GM19025 (cell line): Measurements from ENCODE around the gene FDX2.
A peak's percentile ranks its signal among the peaks of the same experiment; 100 is the strongest.

ENCODE experiments used
- ATAC-seq: cut with Tn5 transposase; IDR thresholded peaks from one replicate; pipeline ENCODE4 v1.9.1; 2021; ENCODE audit warnings: mild to moderate bottlenecking, low read depth, moderate library complexity; ENCODE audit not compliant: unreplicated experiment

FDX2 gene

GRCh38 chr19:10306327-10306726 lies 9.5 kb downstream of the FDX2 start:
- ATAC-seq = no peak

DNA sequence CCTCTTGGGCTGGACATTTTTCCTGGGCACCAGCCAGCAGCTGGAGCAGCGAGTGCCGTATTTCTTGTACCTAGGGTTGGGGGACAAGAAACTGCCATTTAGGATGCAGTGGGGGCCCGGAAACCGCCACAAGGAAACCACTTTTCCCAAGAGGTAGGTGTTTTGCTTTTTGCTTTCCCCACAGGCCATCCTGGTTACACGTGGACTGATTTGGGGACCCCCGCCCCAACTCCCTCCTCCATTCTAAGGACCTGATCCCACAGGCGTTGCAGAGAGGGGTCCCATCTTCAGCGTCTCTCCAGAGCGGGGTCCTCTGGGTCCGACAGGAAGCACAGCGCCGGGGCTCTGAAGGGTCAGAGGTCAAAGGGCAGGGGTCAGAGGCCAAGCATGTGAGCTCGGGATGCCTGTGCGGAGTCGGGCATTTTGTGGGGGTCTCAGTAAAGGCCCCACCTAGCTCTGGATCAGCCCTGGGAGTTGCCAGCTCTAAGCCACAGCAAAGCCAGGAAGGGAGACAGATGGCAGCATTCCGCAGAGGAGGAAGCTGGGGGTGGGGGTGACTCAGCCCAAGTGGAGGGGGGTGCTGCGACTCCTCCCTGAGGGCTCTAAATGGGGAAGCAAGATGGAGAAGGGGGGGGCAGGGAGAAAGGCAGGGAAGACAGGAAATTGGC lies 10.5 kb downstream of the FDX2 start:
- ATAC-seq = no peak

DNA sequence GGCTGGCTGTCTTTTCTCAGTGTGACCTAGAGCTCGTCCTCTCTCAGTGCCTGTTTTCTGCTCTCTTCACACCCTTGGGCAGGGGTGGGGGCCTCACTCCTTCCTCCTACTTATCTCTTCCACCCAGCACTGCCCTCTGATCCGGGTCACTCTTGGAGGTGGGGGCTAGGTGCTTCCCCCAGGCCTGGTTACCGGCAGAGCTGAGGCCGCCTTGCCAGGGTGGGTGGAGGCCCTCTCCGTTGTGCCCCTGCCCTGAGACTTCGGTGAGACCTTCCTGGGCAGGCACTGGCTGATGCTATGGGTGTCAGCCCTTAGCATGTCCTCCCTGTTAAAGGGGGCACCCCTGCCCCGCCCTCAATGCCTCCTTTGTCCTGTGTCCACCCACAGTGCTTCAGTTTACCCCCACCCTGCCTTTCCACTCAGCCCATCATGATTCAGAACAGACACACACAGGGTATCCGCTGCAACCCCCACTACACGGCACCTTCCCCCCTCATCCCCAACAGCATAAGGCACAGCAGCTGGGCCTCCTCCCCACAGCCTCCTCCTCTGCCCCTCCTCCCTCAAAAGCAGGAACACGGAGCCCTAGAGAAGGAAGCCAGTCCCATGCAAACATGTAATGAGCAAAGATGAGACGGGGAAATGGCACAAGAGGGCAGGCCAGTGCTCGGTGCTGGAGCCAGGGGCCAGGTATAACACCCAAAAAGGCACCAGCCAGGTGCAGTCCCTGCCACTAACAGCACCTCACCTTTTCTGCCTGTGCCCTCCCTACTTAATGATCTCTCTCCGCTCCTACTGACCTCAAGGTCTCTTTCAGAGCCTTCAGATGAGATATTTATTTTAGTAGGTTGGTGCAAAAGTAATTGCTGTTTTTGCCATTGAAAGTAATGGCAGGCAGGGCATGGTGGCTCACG lies 16.0 kb downstream of the FDX2 start:
- no peak for ATAC-seq

- ATAC-seq = no peak
These were observed 19.8 kb downstream of the FDX2 start for GRCh38 chr19:10295847-10296591.

DNA sequence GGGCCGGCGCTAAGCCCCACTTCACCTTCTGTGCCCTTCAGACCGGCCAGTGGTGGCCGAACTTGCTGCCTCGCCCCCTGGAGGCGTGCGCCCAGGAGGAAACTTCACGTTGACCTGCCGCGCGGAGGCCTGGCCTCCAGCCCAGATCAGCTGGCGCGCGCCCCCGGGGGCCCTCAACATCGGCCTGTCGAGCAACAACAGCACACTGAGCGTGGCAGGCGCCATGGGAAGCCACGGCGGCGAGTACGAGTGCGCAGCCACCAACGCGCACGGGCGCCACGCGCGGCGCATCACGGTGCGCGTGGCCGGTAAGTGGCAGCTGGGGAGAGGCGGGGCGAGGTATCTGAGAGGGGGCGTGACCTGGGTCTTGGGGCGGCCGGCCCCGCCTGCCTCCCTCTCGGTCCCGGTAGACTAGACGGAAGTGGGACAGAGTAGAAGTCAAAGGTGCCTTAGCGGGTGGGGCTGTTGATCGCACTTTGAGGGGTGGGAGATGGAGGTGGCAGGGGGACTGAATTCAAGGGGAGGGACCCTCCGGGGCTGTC lies 20.4 kb downstream of the FDX2 start:
- ATAC-seq = peak; percentile 48

- no peak for ATAC-seq
These were observed 21.5 kb downstream of the FDX2 start for GRCh38 chr19:10294368-10294697.

- no peak for ATAC-seq
These were observed 22.0 kb downstream of the FDX2 start for GRCh38 chr19:10293637-10294367.

- no peak for ATAC-seq
These were observed 22.8 kb downstream of the FDX2 start for GRCh38 chr19:10292789-10293636.

DNA sequence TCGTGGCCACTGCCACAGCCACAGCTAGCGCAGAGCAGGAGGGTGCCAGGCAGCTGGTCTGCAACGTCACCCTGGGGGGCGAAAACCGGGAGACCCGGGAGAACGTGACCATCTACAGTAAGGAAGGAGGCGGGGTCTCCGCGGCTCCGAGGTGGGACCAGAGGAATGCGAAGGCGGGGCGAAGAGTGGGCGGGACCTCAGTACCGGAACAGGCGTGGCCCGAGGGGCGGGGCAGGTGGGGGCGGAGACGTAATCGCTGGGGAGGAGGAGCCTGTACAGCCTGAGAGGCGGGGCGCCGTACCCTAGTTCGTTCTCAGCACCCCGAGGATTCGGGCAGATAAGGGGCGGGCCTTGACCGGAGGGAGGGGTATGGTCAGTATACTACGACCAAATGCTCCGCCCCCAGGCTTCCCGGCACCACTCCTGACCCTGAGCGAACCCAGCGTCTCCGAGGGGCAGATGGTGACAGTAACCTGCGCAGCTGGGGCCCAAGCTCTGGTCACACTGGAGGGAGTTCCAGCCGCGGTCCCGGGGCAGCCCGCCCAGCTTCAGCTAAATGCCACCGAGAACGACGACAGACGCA lies 23.5 kb downstream of the FDX2 start:
- ATAC-seq = no peak

DNA sequence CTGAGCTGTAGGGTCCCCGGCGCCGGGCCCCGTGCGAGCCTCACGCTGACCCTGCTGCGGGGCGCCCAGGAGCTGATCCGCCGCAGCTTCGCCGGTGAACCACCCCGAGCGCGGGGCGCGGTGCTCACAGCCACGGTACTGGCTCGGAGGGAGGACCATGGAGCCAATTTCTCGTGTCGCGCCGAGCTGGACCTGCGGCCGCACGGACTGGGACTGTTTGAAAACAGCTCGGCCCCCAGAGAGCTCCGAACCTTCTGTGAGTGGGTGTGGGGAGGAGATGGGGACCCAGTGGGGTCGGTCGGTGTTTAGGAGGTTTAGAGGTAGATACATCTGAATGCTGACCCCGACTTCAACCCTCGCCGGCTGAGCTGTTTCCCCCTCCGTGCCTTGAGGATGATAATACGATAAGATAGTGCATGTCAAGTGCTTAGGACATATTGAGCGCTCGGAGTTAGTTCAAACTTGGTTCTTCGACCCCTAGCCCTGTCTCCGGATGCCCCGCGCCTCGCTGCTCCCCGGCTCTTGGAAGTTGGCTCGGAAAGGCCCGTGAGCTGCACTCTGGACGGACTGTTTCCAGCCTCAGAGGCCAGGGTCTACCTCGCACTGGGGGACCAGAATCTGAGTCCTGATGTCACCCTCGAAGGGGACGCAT lies 24.1 kb downstream of the FDX2 start:
- ATAC-seq = no peak

DNA sequence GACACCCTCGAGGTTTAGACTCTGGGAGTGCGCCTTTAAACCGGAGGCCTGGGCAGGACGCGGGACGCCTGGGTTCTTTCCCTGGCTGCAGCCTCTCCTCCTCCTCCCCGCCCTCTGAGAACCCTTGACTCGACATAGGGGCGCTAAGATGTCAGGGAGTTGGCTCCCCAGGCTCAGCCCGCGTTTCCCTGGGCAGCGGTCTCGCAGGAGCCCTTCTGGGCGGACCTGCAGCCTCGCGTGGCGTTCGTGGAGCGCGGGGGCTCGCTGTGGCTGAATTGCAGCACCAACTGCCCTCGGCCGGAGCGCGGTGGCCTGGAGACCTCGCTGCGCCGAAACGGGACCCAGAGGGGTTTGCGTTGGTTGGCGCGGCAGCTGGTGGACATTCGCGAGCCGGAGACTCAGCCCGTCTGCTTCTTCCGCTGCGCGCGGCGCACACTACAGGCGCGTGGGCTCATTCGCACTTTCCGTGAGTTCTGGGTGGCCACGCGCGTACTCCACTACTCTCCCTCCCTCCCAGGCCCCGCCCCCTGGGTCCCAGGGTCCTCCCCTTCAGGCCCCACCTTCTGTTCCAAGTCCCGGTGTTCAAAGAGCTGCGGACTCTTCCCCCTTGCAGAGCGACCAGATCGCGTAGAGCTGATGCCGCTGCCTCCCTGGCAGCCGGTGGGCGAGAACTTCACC lies 24.8 kb downstream of the FDX2 start:
- no peak for ATAC-seq

GRCh38 chr19:10290357-10290875 lies 25.4 kb downstream of the FDX2 start:
- ATAC-seq = no peak

DNA sequence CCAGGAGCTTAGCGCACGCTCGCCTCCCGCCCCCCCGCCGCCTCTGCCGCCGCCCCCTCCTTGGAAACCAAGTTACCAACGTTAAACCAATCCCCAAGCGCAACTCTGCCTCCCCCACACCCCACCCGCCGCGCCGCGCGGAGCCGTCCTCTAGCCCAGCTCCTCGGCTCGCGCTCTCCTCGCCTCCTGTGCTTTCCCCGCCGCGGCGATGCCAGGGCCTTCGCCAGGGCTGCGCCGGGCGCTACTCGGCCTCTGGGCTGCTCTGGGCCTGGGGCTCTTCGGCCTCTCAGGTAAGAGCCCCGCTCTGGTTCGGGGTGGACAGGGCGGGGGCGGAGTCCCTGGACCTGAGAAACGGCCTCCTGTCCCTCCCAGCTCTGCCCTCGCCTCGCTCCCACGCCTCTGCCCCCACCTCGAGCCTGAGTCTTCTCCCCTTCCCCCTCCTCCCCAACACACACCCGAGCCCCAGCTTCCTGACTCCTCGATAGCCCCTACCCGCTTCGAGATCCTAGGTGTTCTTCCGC lies 25.9 kb downstream of the FDX2 start, which contains the start of gene ICAM5:
Gene ICAM5, plus strand, starts transcription at position 117 of the 521 bp plus-strand sequence. Its CDS starts 92 bp downstream, at position 209.
- no peak for ATAC-seq

GRCh38 chr19:10289167-10289835 lies 26.5 kb downstream of the FDX2 start:
- ATAC-seq = no peak

DNA sequence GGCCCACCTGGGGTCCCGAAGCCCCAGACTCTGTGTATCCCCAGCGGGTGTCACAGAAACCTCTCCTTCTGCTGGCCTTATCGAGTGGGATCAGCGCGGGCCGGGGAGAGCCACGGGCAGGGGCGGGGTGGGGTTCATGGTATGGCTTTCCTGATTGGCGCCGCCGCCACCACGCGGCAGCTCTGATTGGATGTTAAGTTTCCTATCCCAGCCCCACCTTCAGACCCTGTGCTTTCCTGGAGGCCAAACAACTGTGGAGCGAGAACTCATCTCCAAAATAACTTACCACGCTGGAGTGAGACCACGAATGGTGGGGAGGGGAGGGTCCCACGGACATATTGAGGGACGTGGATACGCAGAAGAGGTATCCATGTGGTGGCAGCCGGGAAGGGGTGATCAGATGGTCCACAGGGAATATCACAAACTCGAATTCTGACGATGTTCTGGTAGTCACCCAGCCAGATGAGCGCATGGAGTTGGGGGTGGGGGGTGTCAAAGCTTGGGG lies 27.1 kb downstream of the FDX2 start:
- no peak for ATAC-seq

GRCh38 chr19:10286803-10287737 lies 28.7 kb downstream of the FDX2 start, which contains the start of gene ICAM4:
Gene ICAM4 (plus strand): TSS chr19:10286955. CDS start chr19:10287013, 58 bp downstream.
- ATAC-seq = no peak
